Endothelial cell of umbilical vein (primary cell): ENCODE results near the gene LRRC56. TPM values are rescaled to one million over a fixed set of nuclear protein-coding genes. Genes with fewer than 3 reads are reported as not detected.
"Not testable (repeated sequence)": the region's sequence is repeated elsewhere in the genome, so short reads cannot be mapped to it uniquely, and the experiment has no call there.

ENCODE experiments used
- BruUV-seq: library from RNA; stranded (reverse); fragments of 400-500 nt; replicated peaks from 2 replicates; lab custom pipeline; 2021; lab: Mats Ljungman, UMichigan
- CTCF ChIA-PET: fragments of 300-600, 350-600 bp; sonication (Branson Sonifier 250); formaldehyde crosslinking; loops from one replicate; lab custom pipeline; 2021; ENCODE audit warnings: antibody characterized with exemption, inconsistent platforms; lab: Charles Lee
- POLR2A ChIA-PET: fragments of 300-600, 350-600 bp; sonication (Branson Sonifier 250); formaldehyde crosslinking; loops from one replicate; lab custom pipeline; 2021; ENCODE audit warnings: antibody characterized with exemption, inconsistent platforms; lab: Charles Lee
- DNase-seq: peaks from one replicate; pipeline ENCODE4 v3.0.0-alpha.2; 2011; ENCODE audit warnings: low read depth, low spot score
- FAIRE-seq: peaks from 2 replicates; lab custom pipeline; 2011; peaks lifted over from hg19 to GRCh38; lab: Jason Lieb, UNC
- H2AFZ ChIP-seq: 2 replicates; pipeline ENCODE4 v1.6.0; 2012; ENCODE audit warnings: low read depth, low read length, control low read depth, inconsistent platforms
- H3K27ac ChIP-seq: 2 replicates; pipeline ENCODE4 v1.5.1; 2011; ENCODE audit warnings: low read depth, mild to moderate bottlenecking, control low read depth, low read length, moderate library complexity; ENCODE audit not compliant: insufficient read depth
- H3K27me3 ChIP-seq, 2 experiments: 2 replicates each; pipeline versions ENCODE4 v1.6.0 to v1.6.1; 2011; ENCODE audit warnings: low read length in 2 of 2, mixed read lengths in 1 of 2; ENCODE audit not compliant: control insufficient read depth in 2 of 2, insufficient read depth in 2 of 2
- H3K36me3 ChIP-seq, 2 experiments: 2 replicates in 1 of 2; 3 replicates in 1 of 2; pipeline ENCODE4 v1.5.1; 2011; ENCODE audit warnings: low read length in 2 of 2, mild to moderate bottlenecking in 1 of 2, moderate library complexity in 1 of 2; ENCODE audit not compliant: control insufficient read depth in 2 of 2, insufficient read depth in 2 of 2; ENCODE audit errors: extremely low read depth in 1 of 2
- H3K4me1 ChIP-seq: 3 replicates; pipeline ENCODE4 v1.5.1; 2011; ENCODE audit warnings: mild to moderate bottlenecking, low read length; ENCODE audit not compliant: control insufficient read depth, insufficient read depth; ENCODE audit errors: extremely low read depth
- H3K4me2 ChIP-seq: 2 replicates; pipeline ENCODE4 v1.6.1; 2011; ENCODE audit warnings: low read length, control low read depth, mixed read lengths; ENCODE audit not compliant: insufficient read depth
- H3K4me3 ChIP-seq, 3 experiments: fragments of 200-600 bp in 1 of 3; sonication (generic), shearing (Covaris generic) in 1 of 3; replicated peaks in 1 of 3; 2 replicates each; pipeline ENCODE4 v1.5.1; 2011 to 2016; ENCODE audit warnings: control low read depth in 3 of 3, low read length in 3 of 3, mild to moderate bottlenecking in 2 of 3, inconsistent platforms in 1 of 3, low read depth in 1 of 3, moderate library complexity in 1 of 3; ENCODE audit not compliant: insufficient read depth in 1 of 3
- H3K79me2 ChIP-seq: 2 replicates; pipeline ENCODE4 v1.6.0; 2012; ENCODE audit warnings: low read length, inconsistent platforms; ENCODE audit not compliant: control insufficient read depth, insufficient read depth
- H3K9ac ChIP-seq: replicated peaks from 2 replicates; pipeline ENCODE3; 2011; ENCODE audit warnings: low read length, control low read depth; ENCODE audit not compliant: insufficient read depth; ENCODE audit errors: extremely low read depth
- H3K9me1 ChIP-seq: replicated peaks from 3 replicates; pipeline ENCODE4 v1.6.0; 2011; ENCODE audit warnings: mild to moderate bottlenecking, low read length; ENCODE audit not compliant: control insufficient read depth, insufficient read depth; ENCODE audit errors: extremely low read depth
- H3K9me3 ChIP-seq: replicated peaks from 2 replicates; pipeline ENCODE4 v1.5.1; 2012; ENCODE audit warnings: low read length, inconsistent platforms; ENCODE audit not compliant: control insufficient read depth, insufficient read depth
- H4K20me1 ChIP-seq: replicated peaks from 2 replicates; pipeline ENCODE3; 2011; ENCODE audit warnings: mild to moderate bottlenecking, low read length; ENCODE audit not compliant: control insufficient read depth, insufficient read depth; ENCODE audit errors: extremely low read depth
- EZH2 ChIP-seq: IDR thresholded peaks from 2 replicates; pipeline ENCODE4 v1.6.1; 2012; ENCODE audit warnings: borderline replicate concordance, low read depth, mild to moderate bottlenecking, moderate library complexity, low read length, inconsistent platforms; ENCODE audit not compliant: severe bottlenecking
- GATA2 ChIP-seq: IDR thresholded peaks from 2 replicates; pipeline ENCODE4 v1.7.0; 2011; ENCODE audit warnings: low read depth, mild to moderate bottlenecking, moderate library complexity, mixed read lengths, low read length; ENCODE audit not compliant: insufficient read length, insufficient read depth
- dilution Hi-C: fragments of 300-500 bp; cut with MboI; formaldehyde crosslinking; loops from one replicate; pipeline ENCODE4 v1.15.0; 2019; ENCODE audit warnings: low sequenced_read_pairs; ENCODE audit not compliant: extremely low pct_ligation_motif_present
- intact Hi-C: fragments of 100-400 bp; cut with micrococcal nuclease; formaldehyde crosslinking; loops from one replicate; pipeline ENCODE4 v1.10.0; 2022
- polyA plus RNA-seq, 4 experiments: library from polyadenylated mRNA; depleted of rRNA in 3 of 4; stranded (reverse) in 3 of 4; unstranded in 1 of 4; fragments of >200 nt; gene quantifications; 2 replicates each; pipeline versions ENCODE4 v1.2.1 to v1.2.3, GENCODE V29; 2011 to 2012; ENCODE audit warnings: missing spikeins in 1 of 4
- total RNA-seq: library from RNA; stranded (reverse); gene quantifications from 2 replicates; pipeline ENCODE4 v1.2.3, GENCODE V29; 2021

LRRC56 gene
- total and polyA plus RNA-seq, 2 donors (not counting 3 experiments of a cell fraction or from before 2014, with no cell fraction given), result 0.47 to 0.55 TPM

DNA sequence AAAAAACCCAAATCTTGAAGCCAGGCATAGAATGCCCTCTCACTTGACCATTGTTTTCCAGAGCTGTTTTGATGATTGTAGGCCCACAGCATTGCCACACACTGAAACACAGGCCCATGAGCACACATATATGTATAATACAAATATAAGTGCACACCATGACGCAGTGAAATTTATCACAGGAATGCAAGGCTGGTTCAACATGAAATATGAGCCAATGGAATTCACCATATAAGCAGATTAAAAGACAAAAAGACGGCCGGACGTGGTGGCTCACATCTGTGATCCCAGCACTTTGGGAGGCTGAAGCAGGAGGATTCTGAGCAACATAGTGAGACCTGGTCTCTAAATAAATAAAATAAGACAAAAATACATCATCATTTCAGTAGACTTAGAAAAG lies 20.9 kb upstream of the LRRC56 start:
- FAIRE-seq (no peak), DNase-seq (no peak)
- Histone ChIP-seq H3K36me3 (no peaks in the 10 kb centered on the region), H4K20me1 (no peaks in the 10 kb centered on the region), H3K4me1 (peaks cover 3% of the 10 kb centered on the region), H3K9ac (no peak overlapping the region), H3K4me3 (no peak overlapping the region), H3K79me2 (no peaks in the 10 kb centered on the region), H3K9me1 (no peaks in the 10 kb centered on the region), H3K4me2 (no peak overlapping the region), H2AFZ (no peak overlapping the region), H3K27ac (no peak overlapping the region), H3K9me3 (no peaks in the 10 kb centered on the region), H3K27me3 (no peaks in the 10 kb centered on the region)
- intact Hi-C loops, result loop anchor here (5.0 kb wide), 1 partner anchor 209 kb away; the partner anchor contains the start of gene IFITM2
- dilution Hi-C loops, result no loop called here
- CTCF ChIA-PET, result no interaction called here
- BruUV-seq, result no TSS peak
- TF ChIP-seq EZH2 (no peak), GATA2 (no peak)
- POLR2A ChIA-PET, result no interaction called here

DNA sequence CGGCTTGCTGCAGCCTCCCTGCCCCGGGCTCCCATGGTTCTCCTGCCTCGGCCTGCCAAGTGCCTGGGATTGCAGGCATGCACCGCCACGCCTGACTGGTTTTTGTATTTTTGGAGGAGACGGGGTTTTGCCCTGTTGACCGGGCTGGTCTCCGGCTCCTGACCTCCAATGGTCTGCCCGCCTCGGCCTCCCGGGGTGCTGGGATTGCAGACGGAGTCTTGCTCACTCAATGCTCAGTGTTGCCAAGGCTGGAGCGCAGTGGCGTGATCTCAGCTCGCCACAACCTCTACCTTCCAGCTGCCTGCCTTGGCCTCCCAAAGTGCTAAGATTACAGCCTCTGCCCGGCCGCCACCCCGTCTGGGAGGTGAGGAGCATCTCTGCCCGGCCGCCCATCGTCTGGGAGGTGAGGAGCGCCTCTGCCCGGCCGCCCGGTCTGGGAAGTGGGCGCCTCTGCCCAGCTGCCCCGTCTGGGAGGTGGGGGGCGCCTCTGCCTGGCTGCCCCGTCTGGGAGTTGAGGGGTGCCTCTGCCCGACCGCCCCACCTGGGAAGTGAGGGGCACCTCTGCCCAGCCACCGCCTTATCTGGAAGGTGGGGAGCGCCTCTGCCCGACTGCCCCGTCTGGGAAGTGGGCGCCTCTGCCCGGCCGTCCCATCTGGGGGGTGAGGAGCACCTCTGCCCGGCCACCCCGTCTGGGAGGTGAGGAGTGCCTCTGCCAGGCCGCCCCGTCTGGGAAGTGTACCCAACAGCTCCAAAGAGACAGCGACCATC lies 20.2 kb upstream of the LRRC56 start:
- H3K27ac ChIP-seq, H3K4me1 ChIP-seq, H2AFZ ChIP-seq, H3K36me3 ChIP-seq, H3K79me2 ChIP-seq, POLR2A ChIA-PET, H3K9me1 ChIP-seq, H4K20me1 ChIP-seq, DNase-seq, dilution Hi-C loops, CTCF ChIA-PET, H3K4me3 ChIP-seq, H3K4me2 ChIP-seq, H3K9me3 ChIP-seq, BruUV-seq, FAIRE-seq, H3K27me3 ChIP-seq, H3K9ac ChIP-seq: not testable (repeated sequence)
- intact Hi-C loops, result loop anchor here (5.0 kb wide), 1 partner anchor 210 kb away; the partner anchor contains the start of gene IFITM2
